Mammary epithelial cell (primary cell): Measurements from ENCODE around the gene NCOA1.

Experiments
- CTCF ChIP-seq, 2 donors: IDR thresholded peaks in 1 of 2; conservative IDR thresholded peaks in 1 of 2; 2 replicates each; pipeline ENCODE4 v1.5.1; 2011 to 2012; ENCODE audit warnings: inconsistent platforms in 2 of 2, low read length in 2 of 2, mild to moderate bottlenecking in 2 of 2, control low read depth in 1 of 2, low read depth in 1 of 2; ENCODE audit not compliant: insufficient read depth in 1 of 2; ENCODE audit errors: extremely low read depth in 1 of 2
- EZH2 ChIP-seq: IDR thresholded peaks from 2 replicates; pipeline ENCODE4 v1.6.1; 2012; ENCODE audit warnings: low read length, inconsistent platforms, borderline replicate concordance

GRCh38 chr2:24497685-24498084, 6.6 kb downstream of the NCOA1 start:
- TF ChIP-seq CTCF (conservative IDR thresholded peaks at IDR 0.05 in 1 of 2, IDR thresholded peaks at IDR 0.05 in 1 of 2; ENCODE audit: extremely low read depth in 1 of 2, insufficient read depth in 1 of 2, low read depth in 1 of 2, low read length in 2 of 2) (no peak), EZH2 (no peak)
